ENCODE data around the gene KCNAB3.

KCNAB3 gene

DNA sequence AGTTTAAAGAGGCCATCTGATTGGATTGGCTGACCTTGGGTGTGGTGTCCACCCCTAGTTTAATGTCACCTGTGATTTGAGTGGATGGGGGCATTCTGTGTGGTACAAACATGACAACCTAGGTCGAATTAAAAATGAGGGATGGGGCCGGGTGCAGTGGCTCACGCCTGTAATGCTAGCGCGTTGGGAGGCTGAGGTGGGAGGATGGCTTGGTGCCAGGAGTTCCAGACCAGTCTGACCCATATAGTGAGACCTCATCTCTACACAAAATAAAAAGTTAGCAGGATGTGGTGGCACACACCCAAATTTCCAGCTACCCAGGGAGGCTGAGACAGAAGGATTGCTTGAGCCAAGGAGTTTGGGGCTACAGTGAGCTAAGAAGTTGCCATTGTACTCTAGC lies 16.8 kb upstream of the KCNAB3 start:
- TF ChIP-seq EGR2 (tag by site-specific recombination; IDR thresholded peaks at IDR 0.05; ENCODE audit: low read depth) (no peak), ZNF707 (tag by site-specific recombination; IDR thresholded peaks at IDR 0.05) (no peak), PBX3 (CRISPR knock-in tag; IDR thresholded peaks at IDR 0.05) (no peak), ZNF580 (tag by site-specific recombination; IDR thresholded peaks at IDR 0.05) (no peak), ZNF146 (tag by site-specific recombination; IDR thresholded peaks at IDR 0.05) (no peak), ZNF600 (tag by site-specific recombination; IDR thresholded peaks at IDR 0.05) (no peak), ZNF248 (tag by site-specific recombination; IDR thresholded peaks at IDR 0.05) (no peak), TSHZ1 (tag by site-specific recombination; IDR thresholded peaks at IDR 0.05; ENCODE audit: borderline replicate concordance) (no peak), ZNF157 (tag by site-specific recombination; IDR thresholded peaks at IDR 0.05) (no peak), ZNF394 (tag by site-specific recombination; IDR thresholded peaks at IDR 0.05; ENCODE audit: borderline replicate concordance) (no peak)
- TF ChIP-seq, protein P1, sequence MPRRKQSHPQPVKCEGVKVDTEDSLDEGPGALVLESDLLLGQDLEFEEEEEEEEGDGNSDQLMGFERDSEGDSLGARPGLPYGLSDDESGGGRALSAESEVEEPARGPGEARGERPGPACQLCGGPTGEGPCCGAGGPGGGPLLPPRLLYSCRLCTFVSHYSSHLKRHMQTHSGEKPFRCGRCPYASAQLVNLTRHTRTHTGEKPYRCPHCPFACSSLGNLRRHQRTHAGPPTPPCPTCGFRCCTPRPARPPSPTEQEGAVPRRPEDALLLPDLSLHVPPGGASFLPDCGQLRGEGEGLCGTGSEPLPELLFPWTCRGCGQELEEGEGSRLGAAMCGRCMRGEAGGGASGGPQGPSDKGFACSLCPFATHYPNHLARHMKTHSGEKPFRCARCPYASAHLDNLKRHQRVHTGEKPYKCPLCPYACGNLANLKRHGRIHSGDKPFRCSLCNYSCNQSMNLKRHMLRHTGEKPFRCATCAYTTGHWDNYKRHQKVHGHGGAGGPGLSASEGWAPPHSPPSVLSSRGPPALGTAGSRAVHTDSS (tag by site-specific recombination; IDR thresholded peaks at IDR 0.05) = no peak
- TF ChIP-seq, protein P2, sequence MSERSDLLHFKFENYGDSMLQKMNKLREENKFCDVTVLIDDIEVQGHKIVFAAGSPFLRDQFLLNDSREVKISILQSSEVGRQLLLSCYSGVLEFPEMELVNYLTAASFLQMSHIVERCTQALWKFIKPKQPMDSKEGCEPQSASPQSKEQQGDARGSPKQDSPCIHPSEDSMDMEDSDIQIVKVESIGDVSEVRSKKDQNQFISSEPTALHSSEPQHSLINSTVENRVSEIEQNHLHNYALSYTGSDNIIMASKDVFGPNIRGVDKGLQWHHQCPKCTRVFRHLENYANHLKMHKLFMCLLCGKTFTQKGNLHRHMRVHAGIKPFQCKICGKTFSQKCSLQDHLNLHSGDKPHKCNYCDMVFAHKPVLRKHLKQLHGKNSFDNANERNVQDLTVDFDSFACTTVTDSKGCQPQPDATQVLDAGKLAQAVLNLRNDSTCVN (tag by site-specific recombination; optimal IDR thresholded peaks at IDR 0.05) = no peak
- CTCF ChIA-PET = interaction anchor here (0.7 to 1.0 kb wide), 3 partner anchors 10 to 111 kb away, joined by 3 read pairs; no protein-coding TSS in a partner anchor

DNA sequence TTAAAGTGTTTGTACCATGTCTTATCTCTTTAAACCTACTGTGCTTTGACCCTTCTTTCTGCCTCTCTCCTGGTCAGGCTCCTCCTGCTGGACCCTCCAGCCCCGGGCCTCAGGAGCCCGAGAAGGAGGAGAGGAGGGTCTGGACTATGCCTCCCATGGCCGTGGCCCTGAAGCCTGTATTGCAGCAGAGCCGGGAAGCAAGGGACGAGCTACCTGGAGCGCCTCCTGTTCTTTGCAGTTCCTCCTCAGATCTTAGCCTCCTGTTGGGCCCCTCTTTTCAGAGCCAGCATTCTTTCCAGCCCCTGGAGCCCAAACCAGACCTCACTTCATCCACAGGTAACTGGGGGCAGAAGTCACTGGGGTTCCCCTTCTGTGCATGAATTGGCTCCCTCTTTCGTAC lies 16.0 kb upstream of the KCNAB3 start:
- Histone ChIP-seq H3K36me3 (ENCODE audit: control insufficient read depth in 2 of 2, insufficient read depth in 1 of 2, low read length in 2 of 2) (peaks cover 84 to 91% of the 10 kb centered on the region in 2 experiments), H3K27ac (ENCODE audit: extremely low read depth, low read depth, low read length) (no peak overlapping the region), H3K4me3 (ENCODE audit: low read depth, low read length) (no peak overlapping the region), H3K4me1 (ENCODE audit: control insufficient read depth, insufficient read depth, low read length) (no peaks in the 10 kb centered on the region), H3K9me3 (ENCODE audit: control insufficient read depth, insufficient read depth, low read depth, low read length) (no peaks in the 10 kb centered on the region)
- ChIA-PET POLR2A (interaction anchor here (2.0 to 3.1 kb wide), 2 partner anchors 14 to 30 kb away, joined by 4 to 22 read pairs; partner anchors contain the start of genes CNTROB, RNF227 and TRAPPC1), CTCF (interaction anchor here (0.6 to 1.4 kb wide), 5 partner anchors 12 to 111 kb away, joined by 3 to 4 read pairs (median 3); no protein-coding TSS in a partner anchor)
- TF ChIP-seq ZNF548 (tag by site-specific recombination; IDR thresholded peaks at IDR 0.05) (no peak), TSHZ1 (tag by site-specific recombination; IDR thresholded peaks at IDR 0.05; ENCODE audit: borderline replicate concordance) (no peak), SP2 (tag by site-specific recombination; IDR thresholded peaks at IDR 0.05) (no peak), ZSCAN18 (tag by site-specific recombination; IDR thresholded peaks at IDR 0.05) (no peak), SCRT1 (tag by site-specific recombination; IDR thresholded peaks at IDR 0.05; ENCODE audit: borderline replicate concordance) (no peak), ZNF391 (tag by site-specific recombination; IDR thresholded peaks at IDR 0.05; ENCODE audit: borderline replicate concordance, low read depth) (no peak), ZBTB8A (tag by site-specific recombination; IDR thresholded peaks at IDR 0.05) (no peak), ZNF266 (tag by site-specific recombination; IDR thresholded peaks at IDR 0.05; ENCODE audit: low read depth) (no peak), BCL11A (tag by site-specific recombination; IDR thresholded peaks at IDR 0.05; ENCODE audit: low read depth) (no peak), ZNF791 (tag by site-specific recombination; IDR thresholded peaks at IDR 0.05) (no peak), YY1 (tag by site-specific recombination; IDR thresholded peaks at IDR 0.05) (no peak)

More for the DNA sequence above, 16.8 kb upstream of the KCNAB3 start:
- Histone ChIP-seq H3K36me3 (ENCODE audit: control insufficient read depth in 2 of 2, insufficient read depth in 1 of 2, low read length in 2 of 2) (peaks cover 79 to 84% of the 10 kb centered on the region in 2 experiments), H3K4me1 (ENCODE audit: control insufficient read depth, insufficient read depth, low read length) (no peaks in the 10 kb centered on the region), H3K27ac (ENCODE audit: extremely low read depth, low read depth, low read length) (no peak overlapping the region), H3K4me3 (ENCODE audit: low read depth, low read length) (no peak overlapping the region), H3K9me3 (ENCODE audit: control insufficient read depth, insufficient read depth, low read depth, low read length) (no peaks in the 10 kb centered on the region)
- POLR2A ChIA-PET = interaction anchor here (0.6 to 0.7 kb wide), 2 partner anchors 43 to 108 kb away, joined by 3 read pairs; no protein-coding TSS in a partner anchor

Data from HEK293 (cell line).